Measurements from ENCODE around the gene IL20.

The IL20 gene

DNA sequence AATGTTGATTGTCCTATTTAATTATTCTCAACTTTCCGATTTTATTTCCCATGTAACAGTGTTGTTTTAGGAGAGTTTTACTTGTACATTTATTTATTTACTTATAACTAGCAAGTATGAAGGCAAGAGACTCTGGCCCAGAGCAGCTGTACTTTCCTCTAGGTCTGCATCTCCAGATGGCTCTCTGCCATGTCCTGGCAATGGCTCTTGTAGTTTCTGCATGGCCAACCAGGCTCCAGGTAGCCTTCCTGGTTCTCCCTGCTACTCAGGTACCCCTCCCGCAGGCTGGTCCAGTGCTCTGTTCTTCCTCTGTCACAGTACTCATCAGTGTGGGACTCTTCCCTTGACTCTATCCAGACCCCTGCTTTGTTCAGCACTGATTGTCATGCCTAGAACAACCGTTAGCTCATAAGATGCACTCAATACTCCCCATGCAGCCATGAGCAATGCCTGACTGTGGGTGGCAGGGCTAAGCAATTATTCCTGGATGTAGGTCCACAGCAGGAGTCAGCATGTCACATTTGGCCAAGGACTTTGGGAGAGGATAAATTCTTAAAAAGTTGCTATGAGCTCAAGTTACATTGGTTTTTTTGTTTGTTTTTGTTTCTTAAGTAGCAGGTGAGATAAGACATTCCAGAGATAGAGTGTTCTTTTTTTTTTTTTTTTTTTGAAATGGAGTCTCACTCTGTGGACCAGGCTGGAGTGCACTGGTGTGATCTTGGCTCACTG, 10.9 kb upstream of the IL20 start:
- Histone ChIP-seq H3F3A (ENCODE audit: insufficient read depth, low read length) (no peaks in the 10 kb centered on the region), H3K9me2 (replicated peaks; ENCODE audit: insufficient read depth, low read length) (no peaks in the 10 kb centered on the region), H3K36me3 (replicated peaks; ENCODE audit: insufficient read depth, low read length) (no peaks in the 10 kb centered on the region), H3K4me1 (ENCODE audit: low read length) (no peaks in the 10 kb centered on the region), H3K9ac (ENCODE audit: low read length) (no peak overlapping the region), H4K20me1 (ENCODE audit: insufficient read depth, low read length) (no peaks in the 10 kb centered on the region), H2AFZ (ENCODE audit: low read length) (no peak overlapping the region), H3K27ac (ENCODE audit: low read length) (no peak overlapping the region), H3K79me2 (ENCODE audit: low read length) (no peaks in the 10 kb centered on the region), H3K4me3 (ENCODE audit: low read length) (no peak overlapping the region), H3K4me2 (ENCODE audit: low read depth, low read length) (no peak overlapping the region), H3K27me3 (replicated peaks; ENCODE audit: insufficient read depth, low read length) (no peaks in the 10 kb centered on the region), H3K9me3 (replicated peaks; ENCODE audit: insufficient read depth, low read length) (no peaks in the 10 kb centered on the region)
- DNase-seq = no peak
- no peak for TF ChIP-seq EZH2 (optimal IDR thresholded peaks at IDR 0.05; ENCODE audit: low read depth, low read length)

DNA sequence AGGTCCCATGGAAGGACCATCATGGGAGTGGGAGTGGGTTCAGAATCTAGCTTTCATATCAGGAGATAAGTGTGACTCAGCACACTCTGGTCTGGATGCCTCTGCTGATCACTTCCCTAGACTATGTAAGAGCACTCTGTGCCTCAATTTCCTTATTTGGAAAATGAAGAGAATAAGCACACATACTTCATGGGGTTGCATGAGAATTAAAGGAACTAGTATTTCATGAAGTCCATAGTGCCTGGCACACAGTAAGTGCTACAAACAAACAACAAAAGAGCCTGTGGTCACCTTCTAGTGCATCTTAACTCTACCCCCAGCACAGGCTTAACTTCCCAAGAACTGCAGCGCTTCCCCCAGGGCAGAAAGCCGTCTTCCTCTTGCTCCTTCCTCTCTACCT, 9.6 kb upstream of the IL20 start:
- Histone ChIP-seq H3K9me3 (replicated peaks; ENCODE audit: insufficient read depth, low read length) (no peaks in the 10 kb centered on the region), H3K4me1 (ENCODE audit: low read length) (no peaks in the 10 kb centered on the region), H4K20me1 (ENCODE audit: insufficient read depth, low read length) (no peaks in the 10 kb centered on the region), H3K79me2 (ENCODE audit: low read length) (no peaks in the 10 kb centered on the region), H3K4me2 (ENCODE audit: low read depth, low read length) (no peak overlapping the region), H3K27ac (ENCODE audit: low read length) (no peak overlapping the region), H3K9ac (ENCODE audit: low read length) (no peak overlapping the region), H3K36me3 (replicated peaks; ENCODE audit: insufficient read depth, low read length) (no peaks in the 10 kb centered on the region), H3K27me3 (replicated peaks; ENCODE audit: insufficient read depth, low read length) (no peaks in the 10 kb centered on the region), H3F3A (ENCODE audit: insufficient read depth, low read length) (no peaks in the 10 kb centered on the region), H3K9me2 (replicated peaks; ENCODE audit: insufficient read depth, low read length) (no peaks in the 10 kb centered on the region), H3K4me3 (ENCODE audit: low read length) (no peak overlapping the region), H2AFZ (ENCODE audit: low read length) (no peak overlapping the region)
- no peak for TF ChIP-seq CTCF (IDR thresholded peaks at IDR 0.05; ENCODE audit: low read length)
- TF ChIP-seq EZH2phosphoT487 (IDR thresholded peaks at IDR 0.05; ENCODE audit: low read length) = no peak
- no peak for DNase-seq

DNA sequence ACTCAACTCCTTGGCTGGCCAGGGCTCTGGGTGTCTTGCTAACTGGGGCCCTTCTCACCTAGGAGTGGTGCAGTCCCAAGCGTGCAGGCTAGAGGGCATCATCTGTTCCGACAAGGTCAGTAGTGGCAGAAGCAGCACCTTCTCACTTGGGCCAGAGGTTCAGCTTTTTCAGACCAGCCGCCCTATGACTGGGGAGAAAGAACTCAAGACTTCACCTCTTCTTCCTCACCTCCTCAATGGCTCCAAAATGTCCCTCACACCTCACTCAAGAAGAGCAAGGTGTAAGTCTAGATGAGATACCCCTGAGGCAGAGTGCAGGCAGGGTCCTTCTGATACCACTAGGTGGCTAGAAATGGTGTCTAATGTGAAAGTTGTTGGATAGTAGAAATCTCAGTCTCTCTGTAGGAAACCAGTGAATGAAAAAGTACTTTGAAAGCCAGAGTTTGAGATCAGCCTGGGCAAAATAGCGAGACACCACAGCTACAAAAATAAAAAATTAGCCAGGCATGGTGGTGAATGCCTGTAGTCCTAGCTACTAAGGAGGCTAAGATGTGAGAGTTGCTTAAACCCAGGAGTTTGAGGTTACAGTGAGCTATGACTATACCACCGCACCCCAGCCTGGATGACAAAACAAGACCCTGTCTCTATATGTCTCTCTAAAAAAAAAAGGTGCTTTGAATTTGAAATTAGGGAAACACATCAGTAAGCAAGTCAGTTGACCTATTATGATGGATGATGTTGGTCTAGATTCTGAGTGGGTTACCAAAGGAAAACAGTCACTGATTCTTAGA, 8.6 kb upstream of the IL20 start:
- H3K4me1 ChIP-seq (ENCODE audit: low read length) = no peaks in the 10 kb centered on the region
- H3K9me3 ChIP-seq (replicated peaks; ENCODE audit: insufficient read depth, low read length) = no peaks in the 10 kb centered on the region
- no peak overlapping the region for H3K4me2 ChIP-seq (ENCODE audit: low read depth, low read length)
- no peak overlapping the region for H3K27ac ChIP-seq (ENCODE audit: low read length)
- no peak overlapping the region for H2AFZ ChIP-seq (ENCODE audit: low read length)
- H3K4me3 ChIP-seq (ENCODE audit: low read length) = no peak overlapping the region
- H3K36me3 ChIP-seq (replicated peaks; ENCODE audit: insufficient read depth, low read length) = no peaks in the 10 kb centered on the region
- DNase-seq = peak; percentile 43
- no peaks in the 10 kb centered on the region for H3K9me2 ChIP-seq (replicated peaks; ENCODE audit: insufficient read depth, low read length)
- no peak overlapping the region for H3K9ac ChIP-seq (ENCODE audit: low read length)
- H4K20me1 ChIP-seq (ENCODE audit: insufficient read depth, low read length) = no peaks in the 10 kb centered on the region
- H3K79me2 ChIP-seq (ENCODE audit: low read length) = no peaks in the 10 kb centered on the region
- H3F3A ChIP-seq (ENCODE audit: insufficient read depth, low read length) = no peaks in the 10 kb centered on the region
- TF ChIP-seq EZH2 (optimal IDR thresholded peaks at IDR 0.05; ENCODE audit: low read depth, low read length) = no peak
- TF ChIP-seq EZH2phosphoT487 (IDR thresholded peaks at IDR 0.05; ENCODE audit: low read length) = no peak
- TF ChIP-seq CTCF (IDR thresholded peaks at IDR 0.05; ENCODE audit: low read length) = peak; percentile 51
- H3K27me3 ChIP-seq (replicated peaks; ENCODE audit: insufficient read depth, low read length) = no peaks in the 10 kb centered on the region

DNA sequence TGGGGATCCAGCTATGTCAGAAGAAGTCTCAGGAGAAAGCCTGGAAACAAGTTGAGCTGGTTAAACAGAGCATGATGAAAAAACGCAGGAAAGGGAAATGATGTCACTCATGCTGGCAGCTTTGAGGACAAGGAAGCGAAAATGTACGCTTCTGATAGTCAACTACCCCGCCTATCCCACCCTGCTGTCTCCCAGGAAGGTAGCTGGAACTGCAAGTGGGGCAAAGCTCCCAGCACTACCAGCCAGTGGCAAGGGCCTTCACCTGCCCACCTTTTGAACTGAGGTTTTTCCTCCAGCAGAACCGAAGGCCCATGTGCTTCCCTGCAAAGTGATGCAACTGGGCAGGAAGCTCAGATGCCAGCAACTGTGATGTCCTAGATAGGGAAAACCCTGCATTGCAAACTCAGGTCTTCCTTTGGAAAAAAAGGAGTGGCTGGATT, 6.3 kb upstream of the IL20 start:
- TF ChIP-seq EZH2 (optimal IDR thresholded peaks at IDR 0.05; ENCODE audit: low read depth, low read length) (no peak), CTCF (IDR thresholded peaks at IDR 0.05; ENCODE audit: low read length) (no peak), EZH2phosphoT487 (IDR thresholded peaks at IDR 0.05; ENCODE audit: low read length) (no peak)
- Histone ChIP-seq H3F3A (ENCODE audit: insufficient read depth, low read length) (no peaks in the 10 kb centered on the region), H3K9me2 (replicated peaks; ENCODE audit: insufficient read depth, low read length) (no peaks in the 10 kb centered on the region), H3K27ac (ENCODE audit: low read length) (no peak overlapping the region), H3K9me3 (replicated peaks; ENCODE audit: insufficient read depth, low read length) (no peaks in the 10 kb centered on the region), H3K4me1 (ENCODE audit: low read length) (no peaks in the 10 kb centered on the region), H2AFZ (ENCODE audit: low read length) (no peak overlapping the region), H3K36me3 (replicated peaks; ENCODE audit: insufficient read depth, low read length) (no peaks in the 10 kb centered on the region), H3K79me2 (ENCODE audit: low read length) (no peaks in the 10 kb centered on the region), H3K27me3 (replicated peaks; ENCODE audit: insufficient read depth, low read length) (no peaks in the 10 kb centered on the region), H3K9ac (ENCODE audit: low read length) (no peak overlapping the region), H3K4me3 (ENCODE audit: low read length) (no peak overlapping the region), H4K20me1 (ENCODE audit: insufficient read depth, low read length) (no peaks in the 10 kb centered on the region), H3K4me2 (ENCODE audit: low read depth, low read length) (no peak overlapping the region)
- no peak for DNase-seq

Measured in MM.1S (cell line).